Kidney (tissue), 14 donors: ENCODE measurements around the gene RNF17. TPM values are rescaled to one million over a fixed set of nuclear protein-coding genes. Genes with fewer than 3 reads are reported as not detected.

Source experiments
- DNase-seq, 5 donors: peaks; one replicate each; pipeline ENCODE4 v3.0.0-alpha.2; 2013 to 2020
- FAIRE-seq: peaks from 2 replicates; lab custom pipeline; 2012; peaks lifted over from hg19 to GRCh38; lab: Jason Lieb, UNC
- H3K27ac ChIP-seq, 2 donors: one replicate each; pipeline ENCODE4 v1.7.0; 2013; ENCODE audit warnings: low read depth in 2 of 2, low read length in 2 of 2, inconsistent platforms in 1 of 2
- H3K27me3 ChIP-seq: one replicate; pipeline ENCODE4 v1.7.1; 2013; ENCODE audit warnings: low read length, inconsistent platforms; ENCODE audit not compliant: control insufficient read depth, insufficient read depth
- H3K36me3 ChIP-seq, 3 donors: one replicate each; pipeline versions ENCODE4 v1.7.0 to v1.7.1; 2013; ENCODE audit warnings: low read length in 3 of 3, control low read depth in 1 of 3, inconsistent platforms in 1 of 3; ENCODE audit not compliant: insufficient read depth in 3 of 3, control insufficient read depth in 2 of 3
- H3K4me1 ChIP-seq, 3 donors: one replicate each; pipeline versions ENCODE4 v1.7.0 to v1.7.1; 2013; ENCODE audit warnings: low read length in 3 of 3, inconsistent platforms in 1 of 3, low read depth in 1 of 3; ENCODE audit not compliant: control insufficient read depth in 2 of 3, insufficient read depth in 2 of 3
- H3K4me3 ChIP-seq, 3 donors: one replicate each; pipeline versions ENCODE4 v1.7.0 to v1.8.1; 2013; ENCODE audit warnings: low read length in 3 of 3, control low read depth in 1 of 3, inconsistent platforms in 1 of 3
- H3K9ac ChIP-seq, 3 donors: one replicate each; pipeline versions ENCODE4 v1.7.0 to v1.7.1; 2013; ENCODE audit warnings: low read length in 3 of 3, control low read depth in 1 of 3, inconsistent platforms in 1 of 3
- H3K9me3 ChIP-seq, 3 donors: one replicate each; pipeline versions ENCODE4 v1.7.0 to v1.7.1; 2013; ENCODE audit warnings: low read length in 3 of 3, control low read depth in 1 of 3, inconsistent platforms in 1 of 3; ENCODE audit not compliant: control insufficient read depth in 2 of 3, insufficient read depth in 1 of 3
- intact Hi-C: fragments of 100-400 bp; cut with DNase I; formaldehyde crosslinking; loops from one replicate; pipeline ENCODE4 v1.11.1; 2022
- polyA plus RNA-seq: library from polyadenylated mRNA; stranded (reverse); fragments of 350-450 nt; fragmentation: Illumina TruSeq; extraction: RNeasy Lipid Tissue Mini Kit (QIAGEN cat#74804); gene quantifications from one replicate; pipeline ENCODE4 v1.2.3, GENCODE V29; 2014; ENCODE audit warnings: low read depth, low replicate concordance; ENCODE audit not compliant: insufficient read depth
- total RNA-seq: library from RNA; stranded (reverse); fragmentation: NEBNext Ultra II Directional; extraction: Animal tissue kit (Norgen Biotek cat#: 25700); gene quantifications from one replicate; pipeline ENCODE4 v1.2.1, GENCODE V29; 2021
- TF ChIP-seq, protein P1 (sequence below): IDR thresholded peaks from 3 replicates; pipeline ENCODE4 v1.5.1; 2012; ENCODE audit warnings: mild to moderate bottlenecking, moderate library complexity, borderline replicate concordance; ENCODE audit not compliant: insufficient read depth; ENCODE audit errors: extremely low read depth
- donor health status: control.
- donor health status: control.
- donor health status: control.
- donor health status: control.
- donor health status: control.
- donor health status: DM: yes; HTN: yes; CAD: no.
- donor health status: Normal renal cell carcinoma (clear cell type).

The RNF17 gene
- total and polyA plus RNA-seq, 2 donors from 2014 or later, result not detected

DNA sequence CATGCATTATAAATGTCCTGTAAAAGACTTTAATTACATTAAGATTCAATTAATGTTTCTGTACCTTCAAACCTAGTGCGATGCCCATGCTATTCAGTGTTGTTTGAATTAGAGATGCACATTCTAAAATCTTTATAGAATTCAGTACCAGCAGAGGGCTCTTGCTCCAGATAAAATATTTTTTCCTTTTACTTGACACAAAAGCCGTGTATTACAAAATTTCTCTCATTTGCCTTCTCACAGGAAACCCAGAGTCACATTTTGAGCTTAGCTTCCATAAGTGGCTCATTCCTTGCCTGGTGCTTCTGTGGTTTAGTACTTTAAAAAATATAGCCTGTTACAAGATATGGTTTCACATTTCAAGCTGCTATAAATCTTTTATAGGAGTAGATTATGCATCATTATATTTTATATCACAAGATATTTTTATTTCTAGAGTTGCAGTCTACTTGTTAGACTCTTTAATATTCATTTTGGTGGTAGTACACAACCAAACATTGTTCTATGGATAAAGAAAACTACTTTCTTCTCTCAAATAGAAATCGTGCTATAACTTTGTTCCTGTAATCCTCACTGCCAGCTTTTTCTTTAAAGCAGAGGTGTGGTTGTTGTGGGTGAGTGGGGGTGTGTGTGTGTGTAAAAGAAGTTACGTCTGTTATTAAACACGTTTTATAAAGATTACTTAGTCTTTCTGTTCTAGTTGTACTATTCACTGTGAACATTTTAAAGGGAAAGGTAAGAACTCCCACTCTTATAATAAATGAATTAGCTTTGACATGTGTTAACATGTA is 101.4 kb downstream of the RNF17 start:
- intact Hi-C loops, result no loop called here
- peak in 1 of 5 donors; percentile 22 for DNase-seq
- Histone ChIP-seq H3K9me3 (no peaks in the 10 kb centered on the region), H3K9ac (no peak overlapping the region), H3K4me3 (no peak overlapping the region), H3K36me3 (no peaks in the 10 kb centered on the region), H3K27me3 (no peaks in the 10 kb centered on the region), H3K27ac (no peak overlapping the region), H3K4me1 (no peaks in the 10 kb centered on the region)
- TF ChIP-seq, protein P1, sequence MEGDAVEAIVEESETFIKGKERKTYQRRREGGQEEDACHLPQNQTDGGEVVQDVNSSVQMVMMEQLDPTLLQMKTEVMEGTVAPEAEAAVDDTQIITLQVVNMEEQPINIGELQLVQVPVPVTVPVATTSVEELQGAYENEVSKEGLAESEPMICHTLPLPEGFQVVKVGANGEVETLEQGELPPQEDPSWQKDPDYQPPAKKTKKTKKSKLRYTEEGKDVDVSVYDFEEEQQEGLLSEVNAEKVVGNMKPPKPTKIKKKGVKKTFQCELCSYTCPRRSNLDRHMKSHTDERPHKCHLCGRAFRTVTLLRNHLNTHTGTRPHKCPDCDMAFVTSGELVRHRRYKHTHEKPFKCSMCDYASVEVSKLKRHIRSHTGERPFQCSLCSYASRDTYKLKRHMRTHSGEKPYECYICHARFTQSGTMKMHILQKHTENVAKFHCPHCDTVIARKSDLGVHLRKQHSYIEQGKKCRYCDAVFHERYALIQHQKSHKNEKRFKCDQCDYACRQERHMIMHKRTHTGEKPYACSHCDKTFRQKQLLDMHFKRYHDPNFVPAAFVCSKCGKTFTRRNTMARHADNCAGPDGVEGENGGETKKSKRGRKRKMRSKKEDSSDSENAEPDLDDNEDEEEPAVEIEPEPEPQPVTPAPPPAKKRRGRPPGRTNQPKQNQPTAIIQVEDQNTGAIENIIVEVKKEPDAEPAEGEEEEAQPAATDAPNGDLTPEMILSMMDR, result no peak
- FAIRE-seq, result no peak

DNA sequence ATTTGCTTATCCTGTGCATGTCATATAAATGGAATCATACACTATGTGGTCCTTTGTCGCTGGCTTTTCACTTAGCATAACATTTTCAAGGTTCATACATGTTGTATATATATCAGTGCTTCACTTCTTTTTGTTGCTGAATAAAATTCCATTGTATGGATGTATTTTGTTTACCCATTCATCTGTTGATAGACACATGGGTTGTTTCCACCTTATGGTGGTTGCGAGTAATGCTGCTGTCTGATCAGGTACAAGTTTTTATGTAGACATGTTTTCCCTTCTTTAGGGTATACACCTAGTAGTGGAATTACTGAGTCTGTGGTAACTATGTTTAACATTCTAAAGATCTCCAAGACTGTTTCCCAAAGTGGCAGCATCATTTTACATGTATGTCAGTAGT is 102.5 kb downstream of the RNF17 start:
- no peak for DNase-seq
- TF ChIP-seq, protein P1, result no peak
- no peak for FAIRE-seq
- H3K9me3 ChIP-seq, result no peaks in the 10 kb centered on the region
- no peaks in the 10 kb centered on the region for H3K4me1 ChIP-seq
- intact Hi-C loops, result no loop called here
- no peak overlapping the region for H3K9ac ChIP-seq
- H3K27me3 ChIP-seq, result no peaks in the 10 kb centered on the region
- no peak overlapping the region for H3K27ac ChIP-seq
- H3K4me3 ChIP-seq, result no peak overlapping the region
- no peaks in the 10 kb centered on the region for H3K36me3 ChIP-seq

DNA sequence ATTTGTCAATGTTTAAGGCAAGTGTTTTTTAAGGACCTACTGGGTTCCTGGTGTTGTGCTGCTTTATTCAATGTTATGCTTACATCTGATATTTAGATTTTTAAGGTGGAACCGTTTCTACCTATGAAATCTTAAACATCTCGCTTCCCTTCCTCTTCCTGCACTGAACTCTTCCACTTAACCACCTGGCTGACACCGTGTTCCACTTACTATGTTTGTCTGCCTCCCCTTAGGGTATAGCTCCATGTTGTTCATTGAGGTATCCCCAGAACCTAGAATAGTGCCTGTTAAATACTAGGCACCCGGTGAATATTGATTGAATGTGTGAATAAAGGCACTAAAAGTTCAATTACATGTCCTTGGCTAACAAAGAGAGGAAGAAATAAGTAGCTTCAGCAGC is 104.9 kb downstream of the RNF17 start:
- Histone ChIP-seq H3K27ac (no peak overlapping the region), H3K9me3 (no peaks in the 10 kb centered on the region), H3K4me1 (no peaks in the 10 kb centered on the region), H3K4me3 (no peak overlapping the region), H3K36me3 (no peaks in the 10 kb centered on the region), H3K27me3 (no peaks in the 10 kb centered on the region), H3K9ac (no peak overlapping the region)
- TF ChIP-seq, protein P1, result no peak
- FAIRE-seq, result no peak
- intact Hi-C loops, result no loop called here
- DNase-seq, result no peak
